Measurements from ENCODE around the gene ZBTB2. TPM values are rescaled to one million over a fixed set of nuclear protein-coding genes. Genes with fewer than 3 reads are reported as not detected.

The ZBTB2 gene
- total RNA-seq, 6 experiments from 2014 or later = 16.5 to 22.1 (median 19.3) TPM

GRCh38 chr6:151436300-151436699 is 44.9 kb upstream of the ZBTB2 start:
- Mint-ChIP-seq H3K27ac (peak overlapping the region; percentile 61), H3K4me1 (ENCODE audit: low read depth) (peaks cover 37% of the 10 kb centered on the region), H3K27me3 (ENCODE audit: insufficient read depth) (no peaks in the 10 kb centered on the region), H3K36me3 (ENCODE audit: low read depth) (peaks cover 20% of the 10 kb centered on the region), H3K4me3 (no peak overlapping the region), H3K9me3 (no peaks in the 10 kb centered on the region)
- DNase-seq = no peak
- TF ChIP-seq CTCF (IDR thresholded peaks at IDR 0.05) = no peak

- no peak for DNase-seq
- H3K27ac Mint-ChIP-seq = 0 out of 2 replicates have a peak overlapping the region, but pooled peaks have one; percentile 18
- H3K36me3 Mint-ChIP-seq (ENCODE audit: low read depth) = peaks cover 20% of the 10 kb centered on the region
- H3K27me3 Mint-ChIP-seq (ENCODE audit: insufficient read depth) = no peaks in the 10 kb centered on the region
- no peak overlapping the region for H3K4me3 Mint-ChIP-seq
- H3K9me3 Mint-ChIP-seq = no peaks in the 10 kb centered on the region
- TF ChIP-seq CTCF (IDR thresholded peaks at IDR 0.05) = no peak
- peaks cover 28% of the 10 kb centered on the region for H3K4me1 Mint-ChIP-seq (ENCODE audit: low read depth)
Measured at GRCh38 chr6:151434369-151434768, 43.0 kb upstream of the ZBTB2 start.

- no peak for TF ChIP-seq CTCF (IDR thresholded peaks at IDR 0.05)
- Mint-ChIP-seq H3K4me1 (ENCODE audit: low read depth) (peaks cover 16% of the 10 kb centered on the region), H3K9me3 (no peaks in the 10 kb centered on the region), H3K4me3 (no peak overlapping the region), H3K36me3 (ENCODE audit: low read depth) (peaks cover 23% of the 10 kb centered on the region), H3K27ac (no peak overlapping the region), H3K27me3 (ENCODE audit: insufficient read depth) (no peaks in the 10 kb centered on the region)
- DNase-seq = no peak
Measured at GRCh38 chr6:151432651-151433050, 41.3 kb upstream of the ZBTB2 start.

- no peak overlapping the region for H3K27ac Mint-ChIP-seq
- DNase-seq = no peak
- TF ChIP-seq CTCF (IDR thresholded peaks at IDR 0.05) = no peak
- H3K4me3 Mint-ChIP-seq = no peak overlapping the region
- no peaks in the 10 kb centered on the region for H3K9me3 Mint-ChIP-seq
- peaks cover 24% of the 10 kb centered on the region for H3K36me3 Mint-ChIP-seq (ENCODE audit: low read depth)
- peaks cover 3% of the 10 kb centered on the region for H3K4me1 Mint-ChIP-seq (ENCODE audit: low read depth)
- no peaks in the 10 kb centered on the region for H3K27me3 Mint-ChIP-seq (ENCODE audit: insufficient read depth)
Measured at GRCh38 chr6:151431337-151431736, 40.0 kb upstream of the ZBTB2 start.

- no peak for DNase-seq
- no peak overlapping the region for H3K4me3 Mint-ChIP-seq
- no peaks in the 10 kb centered on the region for H3K9me3 Mint-ChIP-seq
- no peak overlapping the region for H3K27ac Mint-ChIP-seq
- no peak; the same call in 1 of the 2 replicates for TF ChIP-seq CTCF (IDR thresholded peaks at IDR 0.05)
- no peaks in the 10 kb centered on the region for H3K27me3 Mint-ChIP-seq (ENCODE audit: insufficient read depth)
- H3K4me1 Mint-ChIP-seq (ENCODE audit: low read depth) = no peaks in the 10 kb centered on the region
- H3K36me3 Mint-ChIP-seq (ENCODE audit: low read depth) = peaks cover 23% of the 10 kb centered on the region
Measured at GRCh38 chr6:151430886-151431285, 39.5 kb upstream of the ZBTB2 start.
